ENCODE results near the gene TIMM29. TPM values are rescaled to one million over a fixed set of nuclear protein-coding genes. Genes with fewer than 3 reads are reported as not detected.

TIMM29 gene
- 38.5 and 39.0 TPM in 2 replicates for total RNA-seq

DNA sequence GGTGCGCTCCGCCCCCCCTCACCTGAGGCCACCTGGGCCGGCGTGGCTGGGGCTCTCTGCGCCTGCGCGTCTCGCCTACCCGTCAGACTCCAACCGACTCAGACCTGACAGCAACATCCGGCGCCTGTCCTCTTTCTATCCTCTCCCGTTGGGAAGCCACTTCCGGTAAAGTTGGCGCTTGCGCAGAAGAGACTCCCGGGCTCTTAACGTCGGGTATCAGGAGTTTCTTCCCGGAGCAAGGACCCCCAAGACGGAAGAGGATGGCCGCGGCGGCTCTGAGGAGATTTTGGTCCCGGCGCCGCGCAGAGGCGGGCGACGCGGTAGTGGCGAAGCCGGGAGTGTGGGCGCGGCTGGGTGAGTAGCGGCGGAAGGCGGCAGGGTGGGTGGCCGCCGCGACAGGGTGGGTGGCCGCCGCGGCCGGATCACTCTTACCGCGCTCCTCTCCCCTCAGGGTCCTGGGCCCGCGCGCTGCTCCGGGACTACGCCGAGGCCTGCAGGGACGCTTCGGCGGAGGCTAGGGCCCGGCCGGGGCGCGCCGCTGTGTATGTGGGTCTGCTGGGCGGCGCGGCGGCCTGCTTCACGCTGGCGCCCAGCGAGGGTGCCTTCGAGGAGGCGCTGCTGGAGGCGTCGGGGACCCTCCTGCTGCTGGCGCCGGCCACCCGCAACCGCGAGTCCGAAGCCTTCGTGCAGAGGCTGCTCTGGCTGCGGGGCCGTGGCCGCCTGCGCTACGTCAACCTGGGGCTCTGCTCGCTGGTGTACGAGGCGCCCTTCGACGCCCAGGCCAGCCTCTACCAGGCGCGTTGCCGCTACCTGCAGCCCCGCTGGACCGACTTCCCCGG is at the start of gene TIMM29, which contains the start of gene YIPF2:
TSS of gene TIMM29 (plus strand) at position 249 of the 839 bp plus-strand sequence. CDS start at position 261, 12 bp downstream.
TSS of gene YIPF2 (minus strand) at position 77 of the 839 bp plus-strand sequence. CDS start 229 bp downstream, outside the sequence.
- DNase-seq, result peak; percentile 97

DNA sequence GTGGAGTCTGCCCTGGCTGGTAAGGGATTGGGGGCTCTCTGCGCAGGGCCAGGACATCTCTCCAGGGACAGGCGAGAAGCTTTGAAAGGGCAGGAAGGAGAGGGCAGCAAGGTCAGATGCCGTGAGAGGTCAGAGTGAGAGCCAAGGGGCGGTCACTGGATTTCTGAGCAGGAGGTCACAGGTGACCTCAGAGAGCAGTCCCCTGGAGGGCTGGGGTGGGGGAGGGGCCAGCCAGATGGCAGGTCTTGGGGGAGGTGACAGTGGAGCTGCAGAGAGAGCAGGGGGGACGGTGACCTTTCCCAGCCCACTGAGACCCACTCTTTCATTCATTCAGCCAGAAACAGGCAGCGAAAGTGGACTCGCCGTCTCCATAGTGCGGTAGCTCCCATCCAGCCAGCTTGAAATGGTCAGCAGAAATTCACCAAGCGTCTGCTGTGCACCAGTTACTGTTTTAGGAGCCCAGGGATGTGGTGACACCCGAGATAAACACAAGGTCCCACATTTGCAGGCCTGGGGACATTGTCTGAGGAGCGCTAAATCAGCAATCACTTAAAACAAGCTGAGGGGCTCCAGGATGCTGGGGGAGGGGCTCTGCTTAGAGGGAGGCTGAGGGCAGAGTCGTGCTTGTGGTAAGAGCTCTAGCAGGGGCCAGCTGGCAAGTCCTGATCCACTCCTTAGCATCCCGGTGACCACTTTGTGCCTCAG is 47.1 kb upstream of the TIMM29 start:
- DNase-seq, result no peak

- DNase-seq, result no peak
Observed at GRCh38 chr19:10882108-10882457, 46.5 kb upstream of the TIMM29 start.

DNA sequence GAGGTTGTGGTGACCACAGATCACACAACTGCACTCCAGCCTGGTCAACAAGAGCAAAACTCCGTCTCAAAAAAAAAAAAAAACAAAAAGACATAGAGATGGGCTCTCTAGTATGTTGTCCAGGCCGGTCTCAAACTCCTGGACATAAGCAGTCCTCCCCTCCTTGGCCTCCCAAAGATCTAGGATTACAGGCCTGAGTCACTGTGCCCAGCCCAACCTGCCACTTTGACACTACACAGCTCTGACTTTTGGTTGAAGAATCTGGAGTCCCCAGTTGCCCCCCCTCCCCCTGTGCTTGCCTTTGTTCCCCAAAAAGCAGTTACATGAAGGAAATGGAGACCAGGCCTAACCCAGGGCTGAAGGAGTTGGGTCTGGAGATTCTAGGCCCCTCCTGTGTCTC is 44.3 kb upstream of the TIMM29 start:
- no peak for DNase-seq

GRCh38 chr19:10885201-10886169 is 43.1 kb upstream of the TIMM29 start:
- DNase-seq, result peak; percentile 28

GRCh38 chr19:10887616-10888367 is 40.8 kb upstream of the TIMM29 start:
- DNase-seq, result no peak

- no peak for DNase-seq
Observed at GRCh38 chr19:10888421-10888866, 40.2 kb upstream of the TIMM29 start.

GRCh38 chr19:10889880-10890279 is 38.7 kb upstream of the TIMM29 start:
- no peak for DNase-seq

GRCh38 chr19:10891405-10892086 is 37.1 kb upstream of the TIMM29 start:
- DNase-seq, result no peak

DNA sequence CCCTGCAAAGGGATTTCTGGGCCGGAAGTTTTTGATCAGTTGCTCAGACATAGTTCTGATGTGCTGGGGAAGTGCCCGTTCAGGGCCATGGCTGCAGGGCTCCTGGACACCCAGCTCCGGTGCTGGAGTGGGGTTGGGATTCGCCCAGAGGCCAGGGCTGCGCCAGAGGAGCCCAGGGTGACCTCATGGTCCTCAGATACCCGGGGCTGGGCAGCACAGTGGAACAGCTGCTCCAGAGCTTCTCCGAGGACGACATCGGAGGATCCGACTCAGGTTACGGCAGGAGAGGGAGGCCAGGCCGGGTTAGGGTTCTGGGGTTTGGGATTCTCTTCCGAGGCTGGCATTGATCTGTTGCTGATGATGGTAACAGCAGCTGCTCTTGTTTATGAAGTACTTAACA is 36.4 kb upstream of the TIMM29 start:
- no peak for DNase-seq

- no peak for DNase-seq
Observed at GRCh38 chr19:10894911-10895213, 33.7 kb upstream of the TIMM29 start.

- DNase-seq, result no peak
Observed at GRCh38 chr19:10895363-10895762, 33.2 kb upstream of the TIMM29 start.

GRCh38 chr19:10895920-10896319 is 32.7 kb upstream of the TIMM29 start:
- no peak for DNase-seq

DNA sequence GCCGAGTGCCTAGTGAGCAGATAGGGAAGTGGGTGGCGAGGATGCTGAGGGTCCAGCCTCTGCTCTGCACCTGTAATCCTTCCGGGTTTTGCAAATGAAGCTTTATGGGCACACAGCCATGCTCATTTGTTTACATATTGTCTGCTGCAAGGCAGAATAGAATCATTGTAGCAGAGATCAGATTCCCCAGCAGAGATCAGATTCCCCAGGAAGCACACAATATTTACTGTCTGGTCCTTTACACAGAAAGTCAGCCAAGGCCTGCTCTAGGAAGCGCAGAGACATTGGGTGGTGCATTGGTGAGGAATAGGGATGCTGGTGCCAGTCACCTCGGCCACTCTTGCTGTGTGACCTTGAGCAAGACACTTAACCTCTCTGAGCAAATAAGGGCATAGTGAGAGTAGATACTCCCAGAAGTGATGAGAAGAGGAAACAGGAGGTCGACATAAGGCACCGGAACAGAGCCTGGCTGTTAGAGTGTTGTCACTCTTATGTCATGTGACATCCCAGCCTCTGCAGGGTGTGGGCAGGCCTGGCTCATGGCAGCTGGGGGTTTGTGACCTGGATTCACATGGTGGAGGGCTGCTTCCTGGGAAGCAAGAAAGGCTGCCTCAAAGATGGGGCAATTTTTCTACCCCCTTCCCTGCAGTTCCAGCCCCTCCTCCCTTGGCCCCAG is 31.6 kb upstream of the TIMM29 start:
- peak; percentile 12 for DNase-seq

GRCh38 chr19:10898633-10899032 is 30.0 kb upstream of the TIMM29 start:
- no peak for DNase-seq

DNA sequence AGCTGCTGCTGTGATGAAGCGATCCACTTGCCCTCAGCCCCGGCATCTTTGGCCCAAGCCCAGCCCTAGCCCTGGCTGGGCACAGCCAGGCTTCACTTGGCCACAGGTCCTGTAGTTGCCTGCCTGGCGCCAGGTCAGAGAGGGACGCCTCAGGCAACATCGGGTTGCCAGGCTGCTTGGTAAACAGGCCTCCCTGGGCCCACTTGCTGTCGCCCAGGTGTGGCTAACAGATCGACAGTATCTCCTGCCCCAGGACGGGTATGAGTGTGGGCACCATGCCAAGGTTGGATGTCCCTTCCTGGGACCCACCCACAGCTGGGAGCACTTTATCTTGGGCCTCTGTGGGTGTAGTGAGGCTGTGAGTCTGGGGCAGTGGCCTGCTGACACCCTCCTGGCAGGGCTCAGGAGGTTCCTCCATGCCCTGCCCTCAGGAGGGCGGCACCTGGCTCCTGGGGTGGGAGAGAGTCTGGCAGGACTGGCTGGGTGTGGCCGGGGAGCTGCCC is 29.4 kb upstream of the TIMM29 start:
- no peak for DNase-seq

DNA sequence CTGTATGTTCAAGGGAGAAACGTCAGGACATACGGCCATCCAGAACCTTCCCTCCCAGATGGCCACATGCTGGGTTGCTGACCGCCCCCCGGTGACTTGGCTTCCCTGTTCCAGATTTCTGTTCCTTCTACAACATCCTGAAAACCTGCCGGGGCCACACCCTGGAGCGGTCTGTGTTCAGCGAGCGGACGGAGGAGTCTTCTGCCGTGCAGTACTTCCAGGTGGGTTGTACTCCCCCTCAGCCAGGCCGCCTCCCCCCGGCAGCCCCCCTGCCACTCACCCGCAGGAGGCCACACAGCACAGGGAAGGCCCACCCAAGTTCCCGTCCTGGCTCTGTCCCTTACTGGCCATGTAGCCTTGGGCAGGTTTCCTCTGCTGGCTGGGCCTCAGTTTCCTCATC is 20.7 kb upstream of the TIMM29 start:
- no peak for DNase-seq

GRCh38 chr19:10908380-10908960 is 20.1 kb upstream of the TIMM29 start:
- DNase-seq, result no peak

DNA sequence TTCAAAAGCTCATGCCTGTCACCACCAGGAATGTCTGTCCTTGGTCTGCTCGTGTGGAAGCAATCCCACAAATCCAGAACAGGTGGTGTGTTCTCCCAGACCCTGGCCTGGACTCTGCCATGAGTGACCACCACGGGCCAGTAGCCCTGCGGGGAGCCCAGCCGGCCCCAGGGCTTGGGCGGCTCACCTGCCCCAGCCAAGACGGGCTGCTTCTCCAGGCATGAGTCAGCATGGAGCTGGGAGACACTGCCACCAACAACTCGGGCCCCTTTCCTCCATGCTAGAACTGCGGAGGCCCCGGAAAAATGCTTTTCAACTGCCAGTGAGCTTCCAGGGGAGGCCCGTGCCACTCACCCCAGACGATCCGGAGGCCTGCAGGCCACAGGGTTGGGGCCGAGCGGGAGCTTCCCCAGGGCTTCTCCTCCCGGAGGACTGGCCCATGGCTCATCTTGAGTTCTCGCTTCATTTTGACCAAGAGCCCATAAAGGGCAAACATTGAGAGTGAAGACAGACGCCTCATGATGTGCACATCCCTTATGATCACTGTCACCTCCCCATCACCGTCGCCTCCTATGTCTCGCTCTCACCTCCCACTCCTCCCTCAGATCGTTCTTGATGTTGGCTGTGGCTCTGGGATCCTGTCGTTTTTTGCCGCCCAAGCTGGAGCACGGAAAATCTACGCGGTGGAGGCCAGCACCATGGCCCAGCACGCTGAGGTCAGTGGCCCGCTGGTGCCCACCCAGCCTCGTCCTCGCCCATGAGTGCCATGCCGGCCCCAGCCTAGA is 16.8 kb upstream of the TIMM29 start:
- no peak for DNase-seq

All from dermis blood vessel endothelial cell (primary cell).